GM19463 (cell line): ENCODE results near the gene ESYT1.
A peak's percentile ranks its signal among the peaks of the same experiment; 100 is the strongest.

Source experiments
- ATAC-seq: cut with Tn5 transposase; IDR thresholded peaks from one replicate; pipeline ENCODE4 v1.9.1; 2021; ENCODE audit warnings: mild to moderate bottlenecking, moderate library complexity; ENCODE audit not compliant: unreplicated experiment

ESYT1 gene

GRCh38 chr12:56127888-56128669, at the start of gene ESYT1:
Gene ESYT1 (plus strand): TSS chr12:56128267. CDS start chr12:56128320, 53 bp downstream.
- ATAC-seq = peak; percentile 88

GRCh38 chr12:56078427-56078826, 49.6 kb upstream of the ESYT1 start:
- ATAC-seq = no peak

- ATAC-seq = peak; percentile 75
These were observed 48.9 kb upstream of the ESYT1 start for GRCh38 chr12:56078931-56079722.

GRCh38 chr12:56079723-56080555, 48.1 kb upstream of the ESYT1 start, which contains the start of gene ERBB3:
Gene ERBB3 (plus strand): TSS chr12:56080165. CDS start chr12:56080301, 136 bp downstream.
- peak; percentile 39 for ATAC-seq

GRCh38 chr12:56080556-56081138, 47.4 kb upstream of the ESYT1 start:
- ATAC-seq = no peak

GRCh38 chr12:56081393-56082347, 46.4 kb upstream of the ESYT1 start:
- ATAC-seq = no peak

GRCh38 chr12:56082382-56082781, 45.7 kb upstream of the ESYT1 start:
- no peak for ATAC-seq

GRCh38 chr12:56082967-56083366, 45.1 kb upstream of the ESYT1 start:
- ATAC-seq = no peak

- no peak for ATAC-seq
These were observed 43.0 kb upstream of the ESYT1 start for GRCh38 chr12:56084958-56085543.

GRCh38 chr12:56086096-56086495, 42.0 kb upstream of the ESYT1 start:
- ATAC-seq = no peak

GRCh38 chr12:56086608-56087007, 41.5 kb upstream of the ESYT1 start:
- no peak for ATAC-seq

GRCh38 chr12:56087220-56087619, 40.8 kb upstream of the ESYT1 start:
- no peak for ATAC-seq

GRCh38 chr12:56097738-56098137, 30.3 kb upstream of the ESYT1 start:
- no peak for ATAC-seq

- ATAC-seq = no peak
These were observed 29.5 kb upstream of the ESYT1 start for GRCh38 chr12:56098592-56098991.

GRCh38 chr12:56099787-56100186, 28.3 kb upstream of the ESYT1 start:
- no peak for ATAC-seq

GRCh38 chr12:56101045-56101444, 27.0 kb upstream of the ESYT1 start:
- no peak for ATAC-seq

- ATAC-seq = no peak
These were observed 25.4 kb upstream of the ESYT1 start for GRCh38 chr12:56102683-56103065.

- no peak for ATAC-seq
These were observed 24.9 kb upstream of the ESYT1 start for GRCh38 chr12:56103066-56103711.

GRCh38 chr12:56103823-56104108, 24.3 kb upstream of the ESYT1 start:
- no peak for ATAC-seq
